ENCODE measurements around the gene CNTN4. TPM values are rescaled to one million over a fixed set of nuclear protein-coding genes. Genes with fewer than 3 reads are reported as not detected.
"Not testable (repeated sequence)": the region's sequence is repeated elsewhere in the genome, so short reads cannot be mapped to it uniquely, and the experiment has no call there.

Gene CNTN4
- total RNA-seq, 3 donors from 2014 or later = 6.6 to 16.7 (median 16.7) TPM

- DNase-seq (ENCODE audit: low spot score in 2 of 2) = no peak
- H3K4me1 ChIP-seq = no peaks in the 10 kb centered on the region
- intact Hi-C loops (cut with DNase I; ENCODE audit: low total_unique reads) = no loop called here
Measured at GRCh38 chr3:2978977-2979732, 880.5 kb downstream of the CNTN4 start.

GRCh38 chr3:2984005-2984830 lies 885.6 kb downstream of the CNTN4 start:
- no peak for TF ChIP-seq POLR2AphosphoS5 (IDR thresholded peaks at IDR 0.05)
- no peak for TF ChIP-seq POLR2A (IDR thresholded peaks at IDR 0.05)
- TF ChIP-seq CTCF (IDR thresholded peaks at IDR 0.05) = no peak
- Histone ChIP-seq H3K9me3 (no peaks in the 10 kb centered on the region), H3K27me3 (no peaks in the 10 kb centered on the region), H3K4me1 (no peaks in the 10 kb centered on the region), H3K27ac (no peak overlapping the region), H3K36me3 (no peaks in the 10 kb centered on the region), H3K4me3 (no peak overlapping the region)
- no peak for DNase-seq (ENCODE audit: low spot score in 2 of 2)
- intact Hi-C loops (cut with DNase I; ENCODE audit: low total_unique reads) = no loop called here

More at GRCh38 chr3:2978977-2979732, 880.5 kb downstream of the CNTN4 start:
- no peaks in the 10 kb centered on the region for H3K36me3 ChIP-seq
- H3K27me3 ChIP-seq = no peaks in the 10 kb centered on the region
- TF ChIP-seq CTCF (IDR thresholded peaks at IDR 0.05) (no peak), POLR2A (IDR thresholded peaks at IDR 0.05) (no peak), POLR2AphosphoS5 (IDR thresholded peaks at IDR 0.05) (no peak)
- no peaks in the 10 kb centered on the region for H3K9me3 ChIP-seq
- no peak overlapping the region for H3K4me3 ChIP-seq
- no peak overlapping the region for H3K27ac ChIP-seq

GRCh38 chr3:2984831-2985220 lies 886.2 kb downstream of the CNTN4 start:
- H3K4me1 ChIP-seq = no peaks in the 10 kb centered on the region
- no peaks in the 10 kb centered on the region for H3K27me3 ChIP-seq
- H3K36me3 ChIP-seq = no peaks in the 10 kb centered on the region
- no peak overlapping the region for H3K27ac ChIP-seq
- DNase-seq (ENCODE audit: low spot score in 2 of 2) = no peak
- TF ChIP-seq POLR2AphosphoS5 (IDR thresholded peaks at IDR 0.05) (no peak), POLR2A (IDR thresholded peaks at IDR 0.05) (no peak), CTCF (IDR thresholded peaks at IDR 0.05) (no peak)
- H3K9me3 ChIP-seq = no peaks in the 10 kb centered on the region
- intact Hi-C loops (cut with DNase I; ENCODE audit: low total_unique reads) = no loop called here
- no peak overlapping the region for H3K4me3 ChIP-seq

- Histone ChIP-seq H3K36me3 (no peaks in the 10 kb centered on the region), H3K27me3 (no peaks in the 10 kb centered on the region), H3K4me1 (no peaks in the 10 kb centered on the region), H3K9me3 (no peaks in the 10 kb centered on the region), H3K4me3 (no peak overlapping the region), H3K27ac (no peak overlapping the region)
- DNase-seq (ENCODE audit: low spot score in 2 of 2) = no peak
- TF ChIP-seq CTCF (IDR thresholded peaks at IDR 0.05) (no peak), POLR2A (IDR thresholded peaks at IDR 0.05) (no peak), POLR2AphosphoS5 (IDR thresholded peaks at IDR 0.05) (no peak)
- intact Hi-C loops (cut with DNase I; ENCODE audit: low total_unique reads) = no loop called here
Measured at GRCh38 chr3:2985479-2985878, 886.8 kb downstream of the CNTN4 start.

- intact Hi-C loops (cut with DNase I; ENCODE audit: low total_unique reads) = no loop called here
- H3K4me1 ChIP-seq = no peaks in the 10 kb centered on the region
- DNase-seq (ENCODE audit: low spot score in 2 of 2) = no peak
- no peaks in the 10 kb centered on the region for H3K27me3 ChIP-seq
- H3K9me3 ChIP-seq = no peaks in the 10 kb centered on the region
- no peak overlapping the region for H3K27ac ChIP-seq
- H3K36me3 ChIP-seq = peaks cover 4% of the 10 kb centered on the region
- TF ChIP-seq CTCF (IDR thresholded peaks at IDR 0.05) = no peak
- TF ChIP-seq POLR2A (IDR thresholded peaks at IDR 0.05) = no peak
- TF ChIP-seq POLR2AphosphoS5 (IDR thresholded peaks at IDR 0.05) = no peak
- H3K4me3 ChIP-seq = no peak overlapping the region
Measured at GRCh38 chr3:2992534-2992933, 893.9 kb downstream of the CNTN4 start.

GRCh38 chr3:2993130-2993529 lies 894.5 kb downstream of the CNTN4 start:
- H3K27ac ChIP-seq; H3K9me3 ChIP-seq; H3K36me3 ChIP-seq; DNase-seq (ENCODE audit: low spot score in 2 of 2); H3K27me3 ChIP-seq; H3K4me3 ChIP-seq; H3K4me1 ChIP-seq; intact Hi-C loops (cut with DNase I; ENCODE audit: low total_unique reads): not testable (repeated sequence)

Data from breast epithelium (tissue), 4 donors.